ENCODE data around the gene CSH2. TPM values are rescaled to one million over a fixed set of nuclear protein-coding genes. Genes with fewer than 3 reads are reported as not detected.
"Not testable (repeated sequence)": the region's sequence is repeated elsewhere in the genome, so short reads cannot be mapped to it uniquely, and the experiment has no call there.

The CSH2 gene
- total RNA-seq, 8 experiments from 2014 or later = 0.57 TPM; not detected in 7

- no peak for ATAC-seq (replicated peaks in 6 of 8)
Measured at GRCh38 chr17:63843910-63844677, 29.4 kb downstream of the CSH2 start.

GRCh38 chr17:63843387-63843888 is 30.0 kb downstream of the CSH2 start:
- in situ Hi-C loops (cut with MboI; ENCODE audit: low pct_unique_long_range_greater_than_20kb in 2 of 9, low sequenced_read_pairs in 9 of 9, unreplicated experiment in 9 of 9); H3K27ac ChIP-seq: not testable (repeated sequence)
- ATAC-seq (replicated peaks in 6 of 8) = peak in 1 of 8 experiments; percentile 1
- H3K4me3 ChIP-seq = peak overlapping the region; percentile 54 to 71 (median 62)
- WGBS, 10 experiments = 0 to 90% (median 49%) methylated on average over 1 to 8 of the region's 19 CpGs; no CpG with 5 or more reads in 2 of the 10 experiments
- peaks cover 20 to 30% of the 10 kb centered on the region in 2 donors for H3K4me1 ChIP-seq (replicated peaks in 1 of 2)

More at GRCh38 chr17:63843910-63844677, 29.4 kb downstream of the CSH2 start:
- 47 to 97% (median 93%) methylated on average over 3 to 9 of the region's 9 CpGs for WGBS, 10 experiments
- no peak overlapping the region for H3K4me3 ChIP-seq
- H3K4me1 ChIP-seq (replicated peaks in 1 of 2) = peaks cover 14 to 23% of the 10 kb centered on the region in 2 donors
- in situ Hi-C loops (cut with MboI; ENCODE audit: low pct_unique_long_range_greater_than_20kb in 2 of 9, low sequenced_read_pairs in 9 of 9, unreplicated experiment in 9 of 9) = no loop called here
- no peak overlapping the region for H3K27ac ChIP-seq

GRCh38 chr17:63842540-63843386 is 30.7 kb downstream of the CSH2 start, which contains the start of gene SMARCD2:
TSS of gene SMARCD2 (minus strand) at chr17:63842685. CDS start at chr17:63842674, 11 bp downstream.
- in situ Hi-C loops (cut with MboI; ENCODE audit: low pct_unique_long_range_greater_than_20kb in 2 of 9, low sequenced_read_pairs in 9 of 9, unreplicated experiment in 9 of 9) = no loop called here
- Histone ChIP-seq H3K27ac (peak within 1 kb of the TSS; percentile 24 to 68), H3K4me1 (replicated peaks in 1 of 2) (peaks cover 22 to 36% of the 10 kb centered on the region in 2 donors), H3K4me3 (peak within 1 kb of the TSS; percentile 54 to 71 (median 62))
- WGBS, 10 experiments = 0 to 3% (median 0%) methylated on average over 1 to 7 of the region's 92 CpGs; no CpG with 5 or more reads in 7 of the 10 experiments
- ATAC-seq (replicated peaks in 6 of 8) = peak; percentile 58 to 84 (median 80)

GRCh38 chr17:63842173-63842539 is 31.3 kb downstream of the CSH2 start:
- Histone ChIP-seq H3K4me1 (replicated peaks in 1 of 2) (peaks cover 22 to 36% of the 10 kb centered on the region in 2 donors), H3K4me3 (peak overlapping the region; percentile 54 to 71 (median 62)), H3K27ac (peak overlapping the region; percentile 24 to 68)
- peak in 5 of 8 experiments; percentile 10 to 51 (median 48) for ATAC-seq (replicated peaks in 6 of 8)
- in situ Hi-C loops (cut with MboI; ENCODE audit: low pct_unique_long_range_greater_than_20kb in 2 of 9, low sequenced_read_pairs in 9 of 9, unreplicated experiment in 9 of 9) = no loop called here
- WGBS, 10 experiments = 0% methylated on average over 1 to 3 of the region's 36 CpGs; no CpG with 5 or more reads in 8 of the 10 experiments

- WGBS, 10 experiments = 0 to 40% (median 1%) methylated on average over 2 to 11 of the region's 26 CpGs; no CpG with 5 or more reads in 3 of the 10 experiments
- peak; percentile 0 to 12 (median 2) for ATAC-seq (replicated peaks in 6 of 8)
- Histone ChIP-seq H3K4me3 (peak overlapping the region; percentile 54 to 71 (median 62)), H3K4me1 (replicated peaks in 1 of 2) (peaks cover 22 to 36% of the 10 kb centered on the region in 2 donors), H3K27ac (peak overlapping the region in 1 of 2 donors; percentile 68)
- in situ Hi-C loops (cut with MboI; ENCODE audit: low pct_unique_long_range_greater_than_20kb in 2 of 9, low sequenced_read_pairs in 9 of 9, unreplicated experiment in 9 of 9) = no loop called here
Measured at GRCh38 chr17:63841350-63842172, 31.9 kb downstream of the CSH2 start.

GRCh38 chr17:63840591-63841349 is 32.7 kb downstream of the CSH2 start:
- Histone ChIP-seq H3K27ac (no peak overlapping the region), H3K4me3 (peak overlapping the region; percentile 54 to 71 (median 62)), H3K4me1 (replicated peaks in 1 of 2) (peaks cover 22 to 36% of the 10 kb centered on the region in 2 donors)
- 50 to 83% (median 63%) methylated on average over 2 to 4 of the region's 4 CpGs; no CpG with 5 or more reads in 7 of the 10 experiments for WGBS, 10 experiments
- ATAC-seq (replicated peaks in 6 of 8) = no peak
- in situ Hi-C loops (cut with MboI; ENCODE audit: low pct_unique_long_range_greater_than_20kb in 2 of 9, low sequenced_read_pairs in 9 of 9, unreplicated experiment in 9 of 9) = no loop called here

GRCh38 chr17:63838631-63839171 is 34.8 kb downstream of the CSH2 start:
- ATAC-seq (replicated peaks in 6 of 8) = peak in 4 of 8 experiments; percentile 2 to 12 (median 4)
- peaks cover 22 to 38% of the 10 kb centered on the region in 2 donors for H3K4me1 ChIP-seq (replicated peaks in 1 of 2)
- in situ Hi-C loops (cut with MboI; ENCODE audit: low pct_unique_long_range_greater_than_20kb in 2 of 9, low sequenced_read_pairs in 9 of 9, unreplicated experiment in 9 of 9) = no loop called here
- H3K27ac ChIP-seq = peak overlapping the region in 1 of 2 donors; percentile 77
- H3K4me3 ChIP-seq = no peak overlapping the region
- WGBS, 10 experiments = 0 to 34% (median 33%) methylated on average over 1 to 2 of the region's 7 CpGs; no CpG with 5 or more reads in 7 of the 10 experiments

GRCh38 chr17:63837962-63838600 is 35.4 kb downstream of the CSH2 start:
- H3K27ac ChIP-seq = peak overlapping the region in 1 of 2 donors; percentile 13
- in situ Hi-C loops (cut with MboI; ENCODE audit: low pct_unique_long_range_greater_than_20kb in 2 of 9, low sequenced_read_pairs in 9 of 9, unreplicated experiment in 9 of 9) = no loop called here
- H3K4me1 ChIP-seq (replicated peaks in 1 of 2) = peaks cover 22 to 38% of the 10 kb centered on the region in 2 donors
- H3K4me3 ChIP-seq = no peak overlapping the region
- no peak for ATAC-seq (replicated peaks in 6 of 8)
- WGBS, 10 experiments = 0 to 100% (median 83%) methylated on average over 1 to 3 of the region's 5 CpGs; no CpG with 5 or more reads in 6 of the 10 experiments

GRCh38 chr17:63837480-63837879 is 36.0 kb downstream of the CSH2 start:
- Histone ChIP-seq H3K27ac (no peak overlapping the region), H3K4me1 (replicated peaks in 1 of 2) (peaks cover 22 to 38% of the 10 kb centered on the region in 2 donors), H3K4me3 (no peak overlapping the region)
- 68 to 100% (median 81%) methylated on average over 2 of the region's 12 CpGs; no CpG with 5 or more reads in 6 of the 10 experiments for WGBS, 10 experiments
- ATAC-seq (replicated peaks in 6 of 8) = no peak
- in situ Hi-C loops (cut with MboI; ENCODE audit: low pct_unique_long_range_greater_than_20kb in 2 of 9, low sequenced_read_pairs in 9 of 9, unreplicated experiment in 9 of 9) = no loop called here

- ATAC-seq (replicated peaks in 6 of 8) = no peak
- H3K4me3 ChIP-seq = no peak overlapping the region
- in situ Hi-C loops (cut with MboI; ENCODE audit: low pct_unique_long_range_greater_than_20kb in 2 of 9, low sequenced_read_pairs in 9 of 9, unreplicated experiment in 9 of 9) = no loop called here
- no peak overlapping the region for H3K27ac ChIP-seq
- H3K4me1 ChIP-seq (replicated peaks in 1 of 2) = peaks cover 22 to 38% of the 10 kb centered on the region in 2 donors
- WGBS, 10 experiments = 100% methylated on average over 1 to 5 of the region's 7 CpGs; no CpG with 5 or more reads in 3 of the 10 experiments
Measured at GRCh38 chr17:63836811-63837210, 36.7 kb downstream of the CSH2 start.

GRCh38 chr17:63835167-63835720 is 38.2 kb downstream of the CSH2 start:
- in situ Hi-C loops (cut with MboI; ENCODE audit: low pct_unique_long_range_greater_than_20kb in 2 of 9, low sequenced_read_pairs in 9 of 9, unreplicated experiment in 9 of 9) = no loop called here
- WGBS, 10 experiments = 71 to 100% (median 100%) methylated on average over 1 to 6 of the region's 9 CpGs; no CpG with 5 or more reads in 4 of the 10 experiments
- Histone ChIP-seq H3K4me3 (no peak overlapping the region), H3K4me1 (replicated peaks in 1 of 2) (peaks cover 14 to 27% of the 10 kb centered on the region in 2 donors), H3K27ac (no peak overlapping the region)
- ATAC-seq (replicated peaks in 6 of 8) = no peak
